Measurements from ENCODE around the gene ZNF516.

Gene ZNF516

GRCh38 chr18:76468345-76469304 lies 26.4 kb downstream of the ZNF516 start:
- Histone ChIP-seq H3K4me1 (ENCODE audit: control insufficient read depth, insufficient read depth, low read length) (no peaks in the 10 kb centered on the region), H3K9me3 (ENCODE audit: control insufficient read depth, insufficient read depth, low read depth, low read length) (no peaks in the 10 kb centered on the region), H3K4me3 (ENCODE audit: low read depth, low read length) (no peak overlapping the region), H3K27ac (ENCODE audit: extremely low read depth, low read depth, low read length) (no peak overlapping the region), H3K36me3 (ENCODE audit: control insufficient read depth in 2 of 2, insufficient read depth in 1 of 2, low read length in 2 of 2) (peaks cover 0 to 5% of the 10 kb centered on the region in 2 experiments; a peak in 1 of 3 replicates)
- ChIA-PET CTCF (interaction anchor here (0.7 kb wide), 1 partner anchor 275 kb away, joined by 4 read pairs; no protein-coding TSS in a partner anchor), POLR2A (no interaction called here)
- TF ChIP-seq ZSCAN30 (tag by site-specific recombination; IDR thresholded peaks at IDR 0.05) (no peak), ZNF558 (tag by site-specific recombination; IDR thresholded peaks at IDR 0.05) (no peak)

- H3K36me3 ChIP-seq (ENCODE audit: control insufficient read depth in 2 of 2, insufficient read depth in 1 of 2, low read length in 2 of 2), result peaks cover 0 to 5% of the 10 kb centered on the region in 2 experiments; a peak in 1 of 3 replicates
- no peaks in the 10 kb centered on the region for H3K4me1 ChIP-seq (ENCODE audit: control insufficient read depth, insufficient read depth, low read length)
- ChIA-PET POLR2A (no interaction called here), CTCF (no interaction called here)
- TF ChIP-seq ZFP3 (tag by site-specific recombination; IDR thresholded peaks at IDR 0.05; ENCODE audit: low read depth) (no peak), ZNF24 (tag by site-specific recombination; IDR thresholded peaks at IDR 0.05) (no peak), ZNF121 (tag by site-specific recombination; IDR thresholded peaks at IDR 0.05) (no peak), SCRT1 (tag by site-specific recombination; IDR thresholded peaks at IDR 0.05; ENCODE audit: borderline replicate concordance) (peak; percentile 42; the same call in 1 of the 2 replicates), ZBTB44 (tag by site-specific recombination; IDR thresholded peaks at IDR 0.05) (0 out of 2 replicates have a peak, but pooled peaks have one; percentile 34)
- H3K4me3 ChIP-seq (ENCODE audit: low read depth, low read length), result no peak overlapping the region
- no peak overlapping the region for H3K27ac ChIP-seq (ENCODE audit: extremely low read depth, low read depth, low read length)
- H3K9me3 ChIP-seq (ENCODE audit: control insufficient read depth, insufficient read depth, low read depth, low read length), result no peaks in the 10 kb centered on the region
These were observed 27.5 kb downstream of the ZNF516 start for GRCh38 chr18:76467371-76468190.

- Histone ChIP-seq H3K27ac (ENCODE audit: extremely low read depth, low read depth, low read length) (no peak overlapping the region), H3K4me1 (ENCODE audit: control insufficient read depth, insufficient read depth, low read length) (no peaks in the 10 kb centered on the region), H3K36me3 (ENCODE audit: control insufficient read depth in 2 of 2, insufficient read depth in 1 of 2, low read length in 2 of 2) (no peaks in the 10 kb centered on the region), H3K4me3 (ENCODE audit: low read depth, low read length) (no peak overlapping the region), H3K9me3 (ENCODE audit: control insufficient read depth, insufficient read depth, low read depth, low read length) (no peaks in the 10 kb centered on the region)
- ChIA-PET CTCF (no interaction called here), POLR2A (no interaction called here)
- 0 out of 2 replicates have a peak, but pooled peaks have one; percentile 25 for TF ChIP-seq ZBTB20 (tag by site-specific recombination; IDR thresholded peaks at IDR 0.05)
- no peak for TF ChIP-seq ZNF202 (tag by site-specific recombination; IDR thresholded peaks at IDR 0.05; ENCODE audit: borderline replicate concordance)
These were observed 28.5 kb downstream of the ZNF516 start for GRCh38 chr18:76466410-76466991.

GRCh38 chr18:76465630-76466409 lies 29.2 kb downstream of the ZNF516 start:
- Histone ChIP-seq H3K4me1 (ENCODE audit: control insufficient read depth, insufficient read depth, low read length) (no peaks in the 10 kb centered on the region), H3K4me3 (ENCODE audit: low read depth, low read length) (no peak overlapping the region), H3K36me3 (ENCODE audit: control insufficient read depth in 2 of 2, insufficient read depth in 1 of 2, low read length in 2 of 2) (no peaks in the 10 kb centered on the region; a peak in 1 of 3 replicates), H3K27ac (ENCODE audit: extremely low read depth, low read depth, low read length) (no peak overlapping the region), H3K9me3 (ENCODE audit: control insufficient read depth, insufficient read depth, low read depth, low read length) (no peaks in the 10 kb centered on the region)
- CTCF ChIA-PET, result interaction anchor here (0.6 kb wide), 1 partner anchor 16 kb away, joined by 3 read pairs; no protein-coding TSS in a partner anchor
- POLR2A ChIA-PET, result no interaction called here
- TF ChIP-seq FEZF1 (tag by site-specific recombination; IDR thresholded peaks at IDR 0.05) (no peak), SP7 (tag by site-specific recombination; IDR thresholded peaks at IDR 0.05) (peak; percentile 91), ZNF837 (tag by site-specific recombination; IDR thresholded peaks at IDR 0.05) (no peak), GLIS2 (tag by site-specific recombination; IDR thresholded peaks at IDR 0.05) (no peak), ZNF654 (tag by site-specific recombination; IDR thresholded peaks at IDR 0.05; ENCODE audit: low read depth) (no peak), ZNF560 (tag by site-specific recombination; IDR thresholded peaks at IDR 0.05; ENCODE audit: borderline replicate concordance) (no peak), GLIS1 (tag by site-specific recombination; IDR thresholded peaks at IDR 0.05) (peak; percentile 88), ZIC2 (tag by site-specific recombination; IDR thresholded peaks at IDR 0.05) (peak; percentile 86), ZBTB48 (tag by site-specific recombination; IDR thresholded peaks at IDR 0.05) (peak; percentile 54; the same call in 1 of the 2 replicates), HIC1 (tag by site-specific recombination; IDR thresholded peaks at IDR 0.05) (peak; percentile 32; the same call in 1 of the 2 replicates), ZNF341 (tag by site-specific recombination; IDR thresholded peaks at IDR 0.05; ENCODE audit: low read depth) (peak; percentile 37)

Data from HEK293 (cell line).